GM18526 (cell line): ENCODE measurements around the gene PPP1CC.

Source experiments
- POLR2A ChIP-seq: IDR thresholded peaks from 3 replicates; pipeline ENCODE4 v1.6.1; 2011; ENCODE audit not compliant: insufficient read length; ENCODE audit errors: extremely low read depth

PPP1CC gene

GRCh38 chr12:110741341-110742095 lies 1.2 kb downstream of the PPP1CC start:
- TF ChIP-seq POLR2A, result no peak

- no peak for TF ChIP-seq POLR2A
Observed at GRCh38 chr12:110739894-110740293, 2.8 kb downstream of the PPP1CC start.

GRCh38 chr12:110739488-110739887 lies 3.2 kb downstream of the PPP1CC start:
- TF ChIP-seq POLR2A, result no peak

GRCh38 chr12:110737532-110737931 lies 5.2 kb downstream of the PPP1CC start:
- no peak for TF ChIP-seq POLR2A

GRCh38 chr12:110733900-110734299 lies 8.8 kb downstream of the PPP1CC start:
- no peak for TF ChIP-seq POLR2A

- no peak for TF ChIP-seq POLR2A
Observed at GRCh38 chr12:110733089-110733715, 9.5 kb downstream of the PPP1CC start.

- no peak for TF ChIP-seq POLR2A
Observed at GRCh38 chr12:110732572-110732971, 10.1 kb downstream of the PPP1CC start.

GRCh38 chr12:110731479-110731878 lies 11.2 kb downstream of the PPP1CC start:
- TF ChIP-seq POLR2A, result no peak

- TF ChIP-seq POLR2A, result no peak
Observed at GRCh38 chr12:110728628-110729027, 14.1 kb downstream of the PPP1CC start.

- no peak for TF ChIP-seq POLR2A
Observed at GRCh38 chr12:110726708-110727369, 15.9 kb downstream of the PPP1CC start.

- TF ChIP-seq POLR2A, result no peak
Observed at GRCh38 chr12:110726028-110726427, 16.7 kb downstream of the PPP1CC start.

GRCh38 chr12:110725267-110725666 lies 17.4 kb downstream of the PPP1CC start:
- no peak for TF ChIP-seq POLR2A

- TF ChIP-seq POLR2A, result no peak
Observed at GRCh38 chr12:110721570-110721969, 21.1 kb downstream of the PPP1CC start.

- no peak for TF ChIP-seq POLR2A
Observed at GRCh38 chr12:110720516-110720915, 22.2 kb downstream of the PPP1CC start.

- TF ChIP-seq POLR2A, result no peak
Observed at GRCh38 chr12:110718222-110718908, 24.3 kb downstream of the PPP1CC start.

GRCh38 chr12:110717037-110717436 lies 25.7 kb downstream of the PPP1CC start:
- TF ChIP-seq POLR2A, result no peak
